PFSK-1 (cell line): Measurements from ENCODE around the gene ADPGK.

ENCODE experiments used
- POLR2AphosphoS5 ChIP-seq: IDR thresholded peaks from 2 replicates; pipeline ENCODE4 v1.6.1; 2012; ENCODE audit warnings: low read depth, mild to moderate bottlenecking, control low read depth, low read length, moderate library complexity
- REST ChIP-seq, 2 experiments: IDR thresholded peaks; 2 replicates each; pipeline versions ENCODE4 v1.6.1 to v1.8.0; 2011 to 2012; ENCODE audit warnings: low read depth in 2 of 2, low read length in 2 of 2, control low read depth in 1 of 2, inconsistent platforms in 1 of 2, mild to moderate bottlenecking in 1 of 2, moderate library complexity in 1 of 2; ENCODE audit not compliant: insufficient read depth in 1 of 2
- SIN3A ChIP-seq: IDR thresholded peaks from 2 replicates; pipeline ENCODE4 v1.6.1; 2012; ENCODE audit warnings: mild to moderate bottlenecking, low read length, moderate library complexity, borderline replicate concordance; ENCODE audit not compliant: insufficient read depth
- TAF1 ChIP-seq: IDR thresholded peaks from 2 replicates; pipeline ENCODE4 v1.6.1; 2012; ENCODE audit warnings: low read length, control low read depth, borderline replicate concordance; ENCODE audit not compliant: insufficient read depth

- no peak for TF ChIP-seq POLR2AphosphoS5
- no peak for TF ChIP-seq TAF1
- no peak for TF ChIP-seq SIN3A
- TF ChIP-seq REST (IDR thresholded peaks at IDR 0.05; ENCODE audit: insufficient read depth in 1 of 2, low read depth in 2 of 2, low read length in 2 of 2) = no peak
Observed at GRCh38 chr15:72722071-72722696, 61.4 kb downstream of the ADPGK start.
